Neural cell (in vitro differentiated cells): ENCODE measurements around the gene TRPM7. TPM values are rescaled to one million over a fixed set of nuclear protein-coding genes. Genes with fewer than 3 reads are reported as not detected.
"Not testable (repeated sequence)": the region's sequence is repeated elsewhere in the genome, so short reads cannot be mapped to it uniquely, and the experiment has no call there.

Source experiments
- H2AFZ ChIP-seq: fragments of 200-600, 300-800 bp; sonication (generic), shearing (Covaris generic); 2 replicates; pipeline ENCODE4 v1.6.0; 2014; ENCODE audit warnings: low read depth, mild to moderate bottlenecking, antibody characterized with exemption, low read length, moderate library complexity
- H3F3A ChIP-seq: fragments of 200-600 bp; shearing (Covaris generic); 2 replicates; pipeline ENCODE4 v1.6.1; 2016; ENCODE audit warnings: mild to moderate bottlenecking, moderate library complexity, mixed read lengths, antibody characterized with exemption, low read length; ENCODE audit not compliant: insufficient read depth, poor library complexity, severe bottlenecking
- H3K27ac ChIP-seq: fragments of 200-600, 300-800 bp; sonication (generic), shearing (Covaris generic); 2 replicates; pipeline ENCODE4 v1.5.1; 2014; ENCODE audit warnings: mild to moderate bottlenecking, low read length, moderate library complexity
- H3K27me3 ChIP-seq: fragments of 300-800, 200-600 bp; sonication (generic), shearing (Covaris generic); 2 replicates; pipeline ENCODE4 v1.6.0; 2014; ENCODE audit warnings: mild to moderate bottlenecking, low read depth, low read length, moderate library complexity; ENCODE audit not compliant: insufficient read depth
- H3K36me3 ChIP-seq: fragments of 300-800, 200-600 bp; sonication (generic), shearing (Covaris generic); 2 replicates; pipeline ENCODE4 v1.5.1; 2014; ENCODE audit warnings: mild to moderate bottlenecking, antibody characterized with exemption, low read length, moderate library complexity; ENCODE audit not compliant: insufficient read depth
- H3K4me2 ChIP-seq: fragments of 300-800, 200-600 bp; sonication (generic), shearing (Covaris generic); 2 replicates; pipeline ENCODE4 v1.6.0; 2014; ENCODE audit warnings: mild to moderate bottlenecking, low read length
- H3K4me3 ChIP-seq: fragments of 300-800, 200-600 bp; sonication (generic), shearing (Covaris generic); 2 replicates; pipeline ENCODE4 v1.5.1; 2014; ENCODE audit warnings: mild to moderate bottlenecking, low read length, moderate library complexity
- H3K79me2 ChIP-seq: fragments of 200-600 bp; shearing (Covaris generic); replicated peaks from 2 replicates; pipeline ENCODE4 v1.6.0; 2014; ENCODE audit warnings: mild to moderate bottlenecking, low read length, moderate library complexity; ENCODE audit not compliant: insufficient read depth
- H3K9ac ChIP-seq: fragments of 300-800, 200-600 bp; sonication (generic), shearing (Covaris generic); 2 replicates; pipeline ENCODE4 v1.6.1; 2016; ENCODE audit warnings: mild to moderate bottlenecking, low read length, mixed read lengths
- H3K9me2 ChIP-seq: fragments of 200-600 bp; shearing (Covaris generic); 2 replicates; pipeline ENCODE4 v1.6.1; 2016; ENCODE audit warnings: mild to moderate bottlenecking, low read length, mixed read lengths; ENCODE audit not compliant: insufficient read depth
- H3K9me3 ChIP-seq: fragments of 200-600, 300-800 bp; sonication (generic), shearing (Covaris generic); 2 replicates; pipeline ENCODE4 v1.6.1; 2016; ENCODE audit warnings: mild to moderate bottlenecking, mixed run types, low read length, moderate library complexity, mixed read lengths
- H4K20me1 ChIP-seq: fragments of 200-600 bp; shearing (Covaris generic); 2 replicates; pipeline ENCODE4 v1.6.1; 2016; ENCODE audit warnings: mild to moderate bottlenecking, mixed run types; ENCODE audit not compliant: insufficient read depth
- EP300 ChIP-seq: fragments of 450-650 bp; conservative IDR thresholded peaks from 2 replicates; pipeline ENCODE4 v1.6.1; 2014; ENCODE audit warnings: antibody characterized with exemption, mild to moderate bottlenecking, moderate library complexity; ENCODE audit not compliant: poor library complexity, severe bottlenecking
- EZH2 ChIP-seq: fragments of 200-600, 300-800 bp; shearing (Covaris generic), sonication (generic); IDR thresholded peaks from 2 replicates; pipeline ENCODE4 v1.6.1; 2014; ENCODE audit warnings: antibody characterized with exemption, low read length, borderline replicate concordance, mild to moderate bottlenecking; ENCODE audit not compliant: insufficient read depth, poor library complexity, severe bottlenecking
- MXI1 ChIP-seq: fragments of 450-650 bp; conservative IDR thresholded peaks from 2 replicates; pipeline ENCODE4 v1.6.1; 2014; ENCODE audit warnings: antibody characterized with exemption, mild to moderate bottlenecking; ENCODE audit not compliant: poor library complexity, severe bottlenecking
- POLR2AphosphoS5 ChIP-seq: IDR thresholded peaks from 2 replicates; pipeline ENCODE4 v1.6.1; 2012
- RAD21 ChIP-seq: fragments of 450-650 bp; conservative IDR thresholded peaks from 2 replicates; pipeline ENCODE4 v1.6.1; 2014; ENCODE audit warnings: antibody characterized with exemption, mild to moderate bottlenecking, moderate library complexity
- REST ChIP-seq: IDR thresholded peaks from 2 replicates; pipeline ENCODE4 v1.6.1; 2012; ENCODE audit warnings: borderline replicate concordance
- SMC3 ChIP-seq: fragments of 450-650 bp; conservative IDR thresholded peaks from 2 replicates; pipeline ENCODE4 v1.6.1; 2014; ENCODE audit warnings: antibody characterized with exemption, mild to moderate bottlenecking, moderate library complexity; ENCODE audit not compliant: poor library complexity
- TAF1 ChIP-seq: IDR thresholded peaks from 2 replicates; pipeline ENCODE4 v1.6.1; 2012; ENCODE audit warnings: low read depth
- polyA plus RNA-seq: library from polyadenylated mRNA; depleted of rRNA; stranded (reverse); fragments of >200 nt; gene quantifications from 2 replicates; pipeline ENCODE4 v1.2.3, GENCODE V29; 2014
- TF ChIP-seq, protein P1 (sequence below): fragments of 450-650 bp; IDR thresholded peaks from 2 replicates; pipeline ENCODE4 v1.5.1; 2014; ENCODE audit warnings: antibody characterized with exemption, mild to moderate bottlenecking, moderate library complexity; ENCODE audit not compliant: poor library complexity, severe bottlenecking

Gene TRPM7
- polyA plus RNA-seq, 1 donor from 2014 or later, result 30.7 TPM

DNA sequence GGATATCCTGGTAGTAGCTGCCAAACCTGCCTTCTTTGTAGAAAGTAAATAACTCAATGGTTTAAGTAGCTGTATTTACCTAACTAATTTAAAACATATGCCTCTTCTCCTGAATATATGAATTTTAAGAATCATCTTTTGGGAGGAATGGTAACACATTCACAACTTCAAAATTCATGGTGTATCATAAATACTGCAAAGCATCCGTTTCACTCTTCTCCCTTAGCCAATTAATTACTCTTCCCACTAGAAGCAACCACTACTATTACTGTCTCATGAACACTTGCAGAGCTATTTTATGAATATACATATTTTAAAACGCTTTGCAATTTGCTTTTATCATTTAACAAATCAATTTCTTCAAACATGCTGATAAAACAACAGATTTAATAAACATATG is 81.1 kb downstream of the TRPM7 start:
- no peaks in the 10 kb centered on the region for H3K27me3 ChIP-seq
- H4K20me1 ChIP-seq, result no peaks in the 10 kb centered on the region
- H3K9ac ChIP-seq, result no peak overlapping the region
- no peak overlapping the region for H3K4me3 ChIP-seq
- no peak overlapping the region for H3K27ac ChIP-seq
- H3K79me2 ChIP-seq, result no peaks in the 10 kb centered on the region
- no peaks in the 10 kb centered on the region for H3K9me3 ChIP-seq
- TF ChIP-seq TAF1 (no peak), SMC3 (no peak), RAD21 (no peak), EZH2 (no peak), POLR2AphosphoS5 (no peak), EP300 (no peak), MXI1 (no peak), REST (no peak)
- TF ChIP-seq, protein P1, sequence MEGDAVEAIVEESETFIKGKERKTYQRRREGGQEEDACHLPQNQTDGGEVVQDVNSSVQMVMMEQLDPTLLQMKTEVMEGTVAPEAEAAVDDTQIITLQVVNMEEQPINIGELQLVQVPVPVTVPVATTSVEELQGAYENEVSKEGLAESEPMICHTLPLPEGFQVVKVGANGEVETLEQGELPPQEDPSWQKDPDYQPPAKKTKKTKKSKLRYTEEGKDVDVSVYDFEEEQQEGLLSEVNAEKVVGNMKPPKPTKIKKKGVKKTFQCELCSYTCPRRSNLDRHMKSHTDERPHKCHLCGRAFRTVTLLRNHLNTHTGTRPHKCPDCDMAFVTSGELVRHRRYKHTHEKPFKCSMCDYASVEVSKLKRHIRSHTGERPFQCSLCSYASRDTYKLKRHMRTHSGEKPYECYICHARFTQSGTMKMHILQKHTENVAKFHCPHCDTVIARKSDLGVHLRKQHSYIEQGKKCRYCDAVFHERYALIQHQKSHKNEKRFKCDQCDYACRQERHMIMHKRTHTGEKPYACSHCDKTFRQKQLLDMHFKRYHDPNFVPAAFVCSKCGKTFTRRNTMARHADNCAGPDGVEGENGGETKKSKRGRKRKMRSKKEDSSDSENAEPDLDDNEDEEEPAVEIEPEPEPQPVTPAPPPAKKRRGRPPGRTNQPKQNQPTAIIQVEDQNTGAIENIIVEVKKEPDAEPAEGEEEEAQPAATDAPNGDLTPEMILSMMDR, result no peak
- no peak overlapping the region for H3K4me2 ChIP-seq
- peaks cover 5% of the 10 kb centered on the region for H3K36me3 ChIP-seq
- no peak overlapping the region for H2AFZ ChIP-seq
- no peaks in the 10 kb centered on the region for H3F3A ChIP-seq
- no peaks in the 10 kb centered on the region for H3K9me2 ChIP-seq

DNA sequence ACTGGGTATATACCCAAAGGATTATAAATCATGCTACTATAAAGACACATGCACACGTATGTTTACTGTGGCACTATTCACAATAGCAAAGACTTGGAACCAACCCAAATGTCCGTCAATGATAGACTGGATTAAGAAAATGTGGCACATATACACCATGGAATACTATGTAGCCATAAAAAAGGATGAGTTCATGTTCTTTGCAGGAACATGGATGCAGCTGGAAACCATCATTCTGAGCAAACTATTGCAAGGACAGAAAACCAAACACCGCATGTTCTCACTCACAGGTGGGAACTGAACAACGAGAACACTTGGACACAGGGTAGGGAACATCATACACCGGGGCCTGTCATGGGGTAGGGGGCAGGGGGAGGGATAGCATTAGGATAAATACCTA is 84.6 kb downstream of the TRPM7 start:
- H3K27me3 ChIP-seq, H3K4me2 ChIP-seq, H3F3A ChIP-seq, H3K9me3 ChIP-seq, H4K20me1 ChIP-seq, H3K79me2 ChIP-seq, H3K4me3 ChIP-seq, H3K9ac ChIP-seq, H2AFZ ChIP-seq, H3K36me3 ChIP-seq, H3K9me2 ChIP-seq, H3K27ac ChIP-seq: not testable (repeated sequence)

DNA sequence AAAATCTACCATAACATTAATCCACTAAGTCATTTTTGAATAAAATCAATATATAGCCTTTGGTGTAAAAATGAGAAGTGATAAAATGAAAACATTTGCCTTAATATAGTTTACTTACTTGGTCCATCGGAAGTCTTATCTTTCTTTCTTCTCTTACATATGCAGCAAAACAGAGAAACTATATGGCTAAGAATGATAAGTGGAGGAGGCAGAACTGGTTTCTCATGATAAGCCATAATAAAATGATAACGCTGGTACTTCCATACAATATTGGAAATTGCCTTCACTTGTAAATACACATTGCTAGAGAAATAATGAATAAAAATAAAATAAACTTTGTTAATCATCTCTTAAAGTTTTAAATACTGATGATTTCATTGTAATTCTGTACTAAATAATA is 92.3 kb downstream of the TRPM7 start:
- H3K27me3 ChIP-seq, result no peaks in the 10 kb centered on the region
- no peak for TF ChIP-seq TAF1
- TF ChIP-seq POLR2AphosphoS5, result no peak
- no peak for TF ChIP-seq RAD21
- no peak for TF ChIP-seq SMC3
- no peak for TF ChIP-seq MXI1
- TF ChIP-seq REST, result no peak
- TF ChIP-seq EP300, result no peak
- no peak for TF ChIP-seq EZH2
- H3K9me2 ChIP-seq, result no peaks in the 10 kb centered on the region
- H3K27ac ChIP-seq, result no peak overlapping the region
- H3K36me3 ChIP-seq, result no peaks in the 10 kb centered on the region
- no peak overlapping the region for H2AFZ ChIP-seq
- H3F3A ChIP-seq, result no peaks in the 10 kb centered on the region
- no peaks in the 10 kb centered on the region for H4K20me1 ChIP-seq
- H3K79me2 ChIP-seq, result no peaks in the 10 kb centered on the region
- no peak overlapping the region for H3K4me3 ChIP-seq
- H3K9ac ChIP-seq, result no peak overlapping the region
- H3K9me3 ChIP-seq, result no peaks in the 10 kb centered on the region
- no peak overlapping the region for H3K4me2 ChIP-seq
